Measurements from ENCODE around the gene GIGYF2.

Gene GIGYF2

GRCh38 chr2:232900811-232901735, 203.9 kb downstream of the GIGYF2 start:
- TF ChIP-seq ZBTB7A (IDR thresholded peaks at IDR 0.05; ENCODE audit: low read depth) (no peak), MAX (IDR thresholded peaks at IDR 0.05) (no peak), EGR1 (IDR thresholded peaks at IDR 0.05) (no peak), TEAD4 (IDR thresholded peaks at IDR 0.05) (no peak), CEBPB (IDR thresholded peaks at IDR 0.05) (no peak), REST (IDR thresholded peaks at IDR 0.05; ENCODE audit: low read depth) (no peak), TAF1 (IDR thresholded peaks at IDR 0.05; ENCODE audit: low read depth) (no peak), EP300 (IDR thresholded peaks at IDR 0.05; ENCODE audit: borderline replicate concordance) (no peak), CREB1 (IDR thresholded peaks at IDR 0.05; ENCODE audit: low read depth) (no peak), NFIC (IDR thresholded peaks at IDR 0.05) (no peak), FOXM1 (IDR thresholded peaks at IDR 0.05; ENCODE audit: borderline replicate concordance, low read depth) (no peak), RAD21 (IDR thresholded peaks at IDR 0.05; ENCODE audit: low read depth) (no peak), USF1 (IDR thresholded peaks at IDR 0.05) (no peak), TCF12 (IDR thresholded peaks at IDR 0.05; ENCODE audit: low read depth) (no peak), YY1 (IDR thresholded peaks at IDR 0.05; ENCODE audit: low read depth) (no peak)

GRCh38 chr2:232901736-232902578, 204.8 kb downstream of the GIGYF2 start:
- no peak for TF ChIP-seq CEBPB (IDR thresholded peaks at IDR 0.05)
- TF ChIP-seq ZBTB7A (IDR thresholded peaks at IDR 0.05; ENCODE audit: low read depth), result no peak
- TF ChIP-seq NFIC (IDR thresholded peaks at IDR 0.05), result no peak
- TF ChIP-seq TCF12 (IDR thresholded peaks at IDR 0.05; ENCODE audit: low read depth), result no peak
- no peak for TF ChIP-seq FOXM1 (IDR thresholded peaks at IDR 0.05; ENCODE audit: borderline replicate concordance, low read depth)
- no peak for TF ChIP-seq RAD21 (IDR thresholded peaks at IDR 0.05; ENCODE audit: low read depth)
- no peak for TF ChIP-seq EP300 (IDR thresholded peaks at IDR 0.05; ENCODE audit: borderline replicate concordance)
- no peak for TF ChIP-seq CREB1 (IDR thresholded peaks at IDR 0.05; ENCODE audit: low read depth)
- no peak for TF ChIP-seq YY1 (IDR thresholded peaks at IDR 0.05; ENCODE audit: low read depth)
- no peak for TF ChIP-seq REST (IDR thresholded peaks at IDR 0.05; ENCODE audit: low read depth)
- TF ChIP-seq TAF1 (IDR thresholded peaks at IDR 0.05; ENCODE audit: low read depth), result no peak
- no peak for TF ChIP-seq MAX (IDR thresholded peaks at IDR 0.05)
- no peak for TF ChIP-seq USF1 (IDR thresholded peaks at IDR 0.05)
- TF ChIP-seq EGR1 (IDR thresholded peaks at IDR 0.05), result no peak
- no peak for TF ChIP-seq TEAD4 (IDR thresholded peaks at IDR 0.05)

GRCh38 chr2:232903989-232904388, 206.9 kb downstream of the GIGYF2 start:
- TF ChIP-seq TCF12 (IDR thresholded peaks at IDR 0.05; ENCODE audit: low read depth), result no peak
- TF ChIP-seq MAX (IDR thresholded peaks at IDR 0.05), result no peak
- no peak for TF ChIP-seq ZBTB7A (IDR thresholded peaks at IDR 0.05; ENCODE audit: low read depth)
- TF ChIP-seq RAD21 (IDR thresholded peaks at IDR 0.05; ENCODE audit: low read depth), result no peak
- no peak for TF ChIP-seq CEBPB (IDR thresholded peaks at IDR 0.05)
- no peak for TF ChIP-seq TAF1 (IDR thresholded peaks at IDR 0.05; ENCODE audit: low read depth)
- no peak for TF ChIP-seq REST (IDR thresholded peaks at IDR 0.05; ENCODE audit: low read depth)
- TF ChIP-seq TEAD4 (IDR thresholded peaks at IDR 0.05), result no peak
- TF ChIP-seq EP300 (IDR thresholded peaks at IDR 0.05; ENCODE audit: borderline replicate concordance), result no peak
- no peak for TF ChIP-seq EGR1 (IDR thresholded peaks at IDR 0.05)
- no peak for TF ChIP-seq NFIC (IDR thresholded peaks at IDR 0.05)
- no peak for TF ChIP-seq FOXM1 (IDR thresholded peaks at IDR 0.05; ENCODE audit: borderline replicate concordance, low read depth)
- no peak for TF ChIP-seq YY1 (IDR thresholded peaks at IDR 0.05; ENCODE audit: low read depth)
- TF ChIP-seq CREB1 (IDR thresholded peaks at IDR 0.05; ENCODE audit: low read depth), result no peak
- TF ChIP-seq USF1 (IDR thresholded peaks at IDR 0.05), result no peak

All from Ishikawa (cell line).